Measurements from ENCODE around the gene C10orf71. TPM values are rescaled to one million over a fixed set of nuclear protein-coding genes. Genes with fewer than 3 reads are reported as not detected.

Gene C10orf71
- polyA plus RNA-seq, 1 of the 3 experiments (the other 2 are of a cell fraction), result not detected

- H3K27me3 ChIP-seq (ENCODE audit: insufficient read depth), result no peaks in the 10 kb centered on the region
- no peak overlapping the region for H3K4me3 ChIP-seq (ENCODE audit: low read depth in 2 of 2, low read length in 1 of 2)
- no peaks in the 10 kb centered on the region for H3K36me3 ChIP-seq (replicated peaks in 1 of 2; ENCODE audit: control insufficient read depth in 1 of 2, insufficient read depth in 2 of 2, low read length in 1 of 2)
- TF ChIP-seq MXI1 (IDR thresholded peaks at IDR 0.05; ENCODE audit: low read depth, low read length), result no peak
- TF ChIP-seq CTCF (IDR thresholded peaks at IDR 0.05), result no peak
- no peak for TF ChIP-seq FOXM1 (IDR thresholded peaks at IDR 0.05; ENCODE audit: low read depth)
- no peak for TF ChIP-seq REST (IDR thresholded peaks at IDR 0.05; ENCODE audit: low read depth, low read length)
- no peak for TF ChIP-seq SMC3 (IDR thresholded peaks at IDR 0.05; ENCODE audit: low read depth, low read length)
- no peak for TF ChIP-seq TEAD4 (IDR thresholded peaks at IDR 0.05; ENCODE audit: borderline replicate concordance, insufficient read depth)
- no peak for TF ChIP-seq MEF2A (IDR thresholded peaks at IDR 0.05; ENCODE audit: borderline replicate concordance, low read depth)
- no peak for TF ChIP-seq EZH2phosphoT487 (IDR thresholded peaks at IDR 0.05; ENCODE audit: borderline replicate concordance, low read depth)
- no peak for TF ChIP-seq CHD2 (IDR thresholded peaks at IDR 0.05; ENCODE audit: low read length, partially characterized antibody)
- TF ChIP-seq JUND (IDR thresholded peaks at IDR 0.05), result no peak
- H3F3A ChIP-seq (replicated peaks; ENCODE audit: insufficient read depth), result no peaks in the 10 kb centered on the region
- no peaks in the 10 kb centered on the region for H4K20me1 ChIP-seq (ENCODE audit: insufficient read depth)
- H3K9ac ChIP-seq, result no peak overlapping the region
- H3K79me2 ChIP-seq (ENCODE audit: insufficient read depth), result no peaks in the 10 kb centered on the region
- H3K9me3 ChIP-seq, result no peaks in the 10 kb centered on the region
- no peak overlapping the region for H2AFZ ChIP-seq (ENCODE audit: low read depth)
- H3K27ac ChIP-seq (ENCODE audit: low read depth in 2 of 2, low read length in 1 of 2), result no peak overlapping the region
- WGBS (ENCODE audit: low lambda C conversion rate), result 37% methylated on average over 5 of the region's 5 CpGs
- H3K9me2 ChIP-seq, result no peaks in the 10 kb centered on the region
- no peak for DNase-seq
- H3K4me1 ChIP-seq (ENCODE audit: control insufficient read depth in 1 of 2, insufficient read depth in 2 of 2, low read depth in 1 of 2, low read length in 1 of 2), result no peaks in the 10 kb centered on the region; a peak in 1 of 4 replicates
- CTCF ChIA-PET, result interaction anchor here (1.3 kb wide), 1 partner anchor 182 kb away, joined by 3 read pairs; no protein-coding TSS in a partner anchor
- POLR2A ChIA-PET, result no interaction called here
- H3K4me2 ChIP-seq, result no peak overlapping the region
Observed at GRCh38 chr10:49330127-49330665, 31.2 kb downstream of the C10orf71 start.

GRCh38 chr10:49331431-49331830 is 32.5 kb downstream of the C10orf71 start:
- H3K4me3 ChIP-seq (ENCODE audit: low read depth in 2 of 2, low read length in 1 of 2), result no peak overlapping the region
- H3K4me2 ChIP-seq, result no peak overlapping the region
- ChIA-PET CTCF (interaction anchor here (0.9 to 1.4 kb wide), 2 partner anchors 9 to 76 kb away, joined by 3 to 4 read pairs; no protein-coding TSS in a partner anchor), POLR2A (no interaction called here)
- H3K4me1 ChIP-seq (ENCODE audit: control insufficient read depth in 1 of 2, insufficient read depth in 2 of 2, low read depth in 1 of 2, low read length in 1 of 2), result no peaks in the 10 kb centered on the region; a peak in 1 of 4 replicates
- no peak for DNase-seq
- H3K27me3 ChIP-seq (ENCODE audit: insufficient read depth), result no peaks in the 10 kb centered on the region
- no peaks in the 10 kb centered on the region for H3K9me3 ChIP-seq
- no peak overlapping the region for H3K9ac ChIP-seq
- no peak overlapping the region for H2AFZ ChIP-seq (ENCODE audit: low read depth)
- H3K27ac ChIP-seq (ENCODE audit: low read depth in 2 of 2, low read length in 1 of 2), result no peak overlapping the region
- H3K36me3 ChIP-seq (replicated peaks in 1 of 2; ENCODE audit: control insufficient read depth in 1 of 2, insufficient read depth in 2 of 2, low read length in 1 of 2), result no peaks in the 10 kb centered on the region
- TF ChIP-seq USF1 (IDR thresholded peaks at IDR 0.05; ENCODE audit: borderline replicate concordance, low read depth) (no peak), NRF1 (IDR thresholded peaks at IDR 0.05; ENCODE audit: low read depth, low read length) (no peak), CHD2 (IDR thresholded peaks at IDR 0.05; ENCODE audit: low read length, partially characterized antibody) (no peak), TEAD4 (IDR thresholded peaks at IDR 0.05; ENCODE audit: borderline replicate concordance, insufficient read depth) (no peak)
- H3K9me2 ChIP-seq, result no peaks in the 10 kb centered on the region
- H4K20me1 ChIP-seq (ENCODE audit: insufficient read depth), result no peaks in the 10 kb centered on the region
- no peaks in the 10 kb centered on the region for H3F3A ChIP-seq (replicated peaks; ENCODE audit: insufficient read depth)
- no peaks in the 10 kb centered on the region for H3K79me2 ChIP-seq (ENCODE audit: insufficient read depth)
- WGBS (ENCODE audit: low lambda C conversion rate), result 14% methylated on average over 2 of the region's 3 CpGs

All from SK-N-SH (cell line).